Panc1 (cell line): ENCODE results near the gene GOLGA3. TPM values are rescaled to one million over a fixed set of nuclear protein-coding genes. Genes with fewer than 3 reads are reported as not detected.

Source experiments
- ATAC-seq: fragments of 200-7000 bp; cut with Tn5 transposase; 2 replicates; pipeline ENCODE4 v1.9.1; 2020; ENCODE audit warnings: mild to moderate bottlenecking, moderate library complexity
- BruUV-seq: library from RNA; stranded (reverse); fragments of 400-500 nt; replicated peaks from 2 replicates; lab custom pipeline; 2021; lab: Mats Ljungman, UMichigan
- CTCF ChIA-PET: fragments of 300-600 bp; sonication (Branson Sonifier 250); formaldehyde crosslinking; loops from one replicate; lab custom pipeline; 2022; ENCODE audit warnings: antibody characterized with exemption; lab: Charles Lee
- POLR2A ChIA-PET: fragments of 300-600 bp; sonication (Branson Sonifier 250); formaldehyde crosslinking; loops from one replicate; lab custom pipeline; 2022; ENCODE audit warnings: antibody characterized with exemption; lab: Charles Lee
- DNase-seq: peaks from one replicate; pipeline ENCODE4 v3.0.0-alpha.2; 2010; ENCODE audit warnings: low read depth, low spot score
- H3K27ac ChIP-seq: 2 replicates; pipeline ENCODE4 v1.5.1; 2011; ENCODE audit warnings: mild to moderate bottlenecking, low read length, inconsistent platforms
- H3K27me3 ChIP-seq: fragments of 200-500 bp; sonication (Bioruptor generic); 2 replicates; pipeline ENCODE4 v1.6.0; 2014; ENCODE audit warnings: low read length, inconsistent platforms; ENCODE audit not compliant: control insufficient read depth, insufficient read depth
- H3K36me3 ChIP-seq: fragments of 200-500 bp; sonication (Bioruptor generic); 2 replicates; pipeline ENCODE4 v1.5.1; 2014; ENCODE audit warnings: inconsistent platforms, mild to moderate bottlenecking, low read length, moderate library complexity; ENCODE audit not compliant: control insufficient read depth, insufficient read depth
- H3K4me1 ChIP-seq: 2 replicates; pipeline ENCODE4 v1.5.1; 2011; ENCODE audit warnings: inconsistent platforms, mild to moderate bottlenecking, low read length, moderate library complexity; ENCODE audit not compliant: control insufficient read depth, insufficient read depth
- H3K4me3 ChIP-seq, 2 experiments: 2 replicates each; pipeline ENCODE4 v1.5.1; 2011 to 2012; ENCODE audit warnings: low read depth in 2 of 2, low read length in 2 of 2, mild to moderate bottlenecking in 2 of 2, inconsistent platforms in 1 of 2, moderate library complexity in 1 of 2
- H3K9me3 ChIP-seq: fragments of 200-500 bp; sonication (Bioruptor generic); 2 replicates; pipeline ENCODE4 v1.5.1; 2014; ENCODE audit warnings: low read depth, mild to moderate bottlenecking, inconsistent platforms, low read length, moderate library complexity; ENCODE audit not compliant: control insufficient read depth, insufficient read depth
- POLR2AphosphoS5 ChIP-seq: IDR thresholded peaks from 2 replicates; pipeline ENCODE4 v1.6.1; 2012; ENCODE audit warnings: mild to moderate bottlenecking, low read depth, low read length, moderate library complexity
- SIN3A ChIP-seq: IDR thresholded peaks from 2 replicates; pipeline ENCODE4 v1.6.1; 2012; ENCODE audit warnings: low read depth, mild to moderate bottlenecking, low read length, moderate library complexity, borderline replicate concordance; ENCODE audit not compliant: insufficient read depth
- TCF7L2 ChIP-seq: IDR thresholded peaks from 2 replicates; pipeline ENCODE4 v1.6.1; 2011; ENCODE audit warnings: mild to moderate bottlenecking, low read depth, low read length, inconsistent platforms
- in situ Hi-C: cut with HindIII; loops from 2 replicates; pipeline ENCODE4 v1.10.0; 2016; ENCODE audit warnings: low sequenced_read_pairs, low pct_unique_long_range_greater_than_20kb
- intact Hi-C: fragments of 100-400 bp; cut with micrococcal nuclease; formaldehyde crosslinking; loops from one replicate; pipeline ENCODE4 v1.10.0; 2022; ENCODE audit not compliant: unreplicated experiment
- total RNA-seq: library from RNA; stranded (reverse); gene quantifications from one replicate; pipeline ENCODE4 v1.2.1, GENCODE V29; 2021; ENCODE audit not compliant: unreplicated experiment
- TF ChIP-seq, protein P1 (sequence below), 2 experiments: IDR thresholded peaks; 2 replicates each; pipeline ENCODE4 v1.6.1; 2011 to 2012; ENCODE audit warnings: low read depth in 2 of 2, control low read depth in 1 of 2, low read length in 1 of 2, mild to moderate bottlenecking in 1 of 2, moderate library complexity in 1 of 2; ENCODE audit not compliant: insufficient read depth in 1 of 2
- TF ChIP-seq, protein P2 (sequence below): fragments of 450-650 bp; IDR thresholded peaks from 2 replicates; pipeline ENCODE4 v1.5.1; 2017; ENCODE audit warnings: mild to moderate bottlenecking

Gene GOLGA3
- total RNA-seq, 1 experiment from 2014 or later, result 61.1 TPM

DNA sequence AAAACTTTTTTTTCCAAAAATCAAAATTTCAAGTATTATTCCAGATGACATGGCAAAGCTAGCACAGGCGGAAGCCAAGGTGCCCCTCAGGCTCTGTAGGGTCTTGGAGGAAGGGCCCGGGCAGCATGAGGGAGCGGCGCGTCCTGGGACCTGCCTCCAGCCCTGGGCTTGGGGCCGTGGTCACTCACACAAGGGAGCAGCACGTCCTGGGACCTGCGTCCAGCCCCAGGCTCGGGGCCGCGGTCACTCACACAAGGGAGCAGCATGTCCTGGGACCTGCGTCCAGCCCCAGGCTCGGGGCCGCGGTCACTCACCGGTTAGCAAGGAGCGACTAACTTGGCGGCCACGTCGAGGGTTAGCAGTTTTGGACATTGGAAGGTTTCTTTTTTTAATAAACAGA is 11.9 kb upstream of the GOLGA3 start:
- no peak for TF ChIP-seq POLR2AphosphoS5
- TF ChIP-seq, protein P1, sequence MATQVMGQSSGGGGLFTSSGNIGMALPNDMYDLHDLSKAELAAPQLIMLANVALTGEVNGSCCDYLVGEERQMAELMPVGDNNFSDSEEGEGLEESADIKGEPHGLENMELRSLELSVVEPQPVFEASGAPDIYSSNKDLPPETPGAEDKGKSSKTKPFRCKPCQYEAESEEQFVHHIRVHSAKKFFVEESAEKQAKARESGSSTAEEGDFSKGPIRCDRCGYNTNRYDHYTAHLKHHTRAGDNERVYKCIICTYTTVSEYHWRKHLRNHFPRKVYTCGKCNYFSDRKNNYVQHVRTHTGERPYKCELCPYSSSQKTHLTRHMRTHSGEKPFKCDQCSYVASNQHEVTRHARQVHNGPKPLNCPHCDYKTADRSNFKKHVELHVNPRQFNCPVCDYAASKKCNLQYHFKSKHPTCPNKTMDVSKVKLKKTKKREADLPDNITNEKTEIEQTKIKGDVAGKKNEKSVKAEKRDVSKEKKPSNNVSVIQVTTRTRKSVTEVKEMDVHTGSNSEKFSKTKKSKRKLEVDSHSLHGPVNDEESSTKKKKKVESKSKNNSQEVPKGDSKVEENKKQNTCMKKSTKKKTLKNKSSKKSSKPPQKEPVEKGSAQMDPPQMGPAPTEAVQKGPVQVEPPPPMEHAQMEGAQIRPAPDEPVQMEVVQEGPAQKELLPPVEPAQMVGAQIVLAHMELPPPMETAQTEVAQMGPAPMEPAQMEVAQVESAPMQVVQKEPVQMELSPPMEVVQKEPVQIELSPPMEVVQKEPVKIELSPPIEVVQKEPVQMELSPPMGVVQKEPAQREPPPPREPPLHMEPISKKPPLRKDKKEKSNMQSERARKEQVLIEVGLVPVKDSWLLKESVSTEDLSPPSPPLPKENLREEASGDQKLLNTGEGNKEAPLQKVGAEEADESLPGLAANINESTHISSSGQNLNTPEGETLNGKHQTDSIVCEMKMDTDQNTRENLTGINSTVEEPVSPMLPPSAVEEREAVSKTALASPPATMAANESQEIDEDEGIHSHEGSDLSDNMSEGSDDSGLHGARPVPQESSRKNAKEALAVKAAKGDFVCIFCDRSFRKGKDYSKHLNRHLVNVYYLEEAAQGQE (IDR thresholded peaks at IDR 0.05; ENCODE audit: insufficient read depth in 1 of 2, low read depth in 2 of 2, low read length in 1 of 2), result no peak
- TF ChIP-seq TCF7L2, result no peak
- no peak for TF ChIP-seq SIN3A
- TF ChIP-seq, protein P2, sequence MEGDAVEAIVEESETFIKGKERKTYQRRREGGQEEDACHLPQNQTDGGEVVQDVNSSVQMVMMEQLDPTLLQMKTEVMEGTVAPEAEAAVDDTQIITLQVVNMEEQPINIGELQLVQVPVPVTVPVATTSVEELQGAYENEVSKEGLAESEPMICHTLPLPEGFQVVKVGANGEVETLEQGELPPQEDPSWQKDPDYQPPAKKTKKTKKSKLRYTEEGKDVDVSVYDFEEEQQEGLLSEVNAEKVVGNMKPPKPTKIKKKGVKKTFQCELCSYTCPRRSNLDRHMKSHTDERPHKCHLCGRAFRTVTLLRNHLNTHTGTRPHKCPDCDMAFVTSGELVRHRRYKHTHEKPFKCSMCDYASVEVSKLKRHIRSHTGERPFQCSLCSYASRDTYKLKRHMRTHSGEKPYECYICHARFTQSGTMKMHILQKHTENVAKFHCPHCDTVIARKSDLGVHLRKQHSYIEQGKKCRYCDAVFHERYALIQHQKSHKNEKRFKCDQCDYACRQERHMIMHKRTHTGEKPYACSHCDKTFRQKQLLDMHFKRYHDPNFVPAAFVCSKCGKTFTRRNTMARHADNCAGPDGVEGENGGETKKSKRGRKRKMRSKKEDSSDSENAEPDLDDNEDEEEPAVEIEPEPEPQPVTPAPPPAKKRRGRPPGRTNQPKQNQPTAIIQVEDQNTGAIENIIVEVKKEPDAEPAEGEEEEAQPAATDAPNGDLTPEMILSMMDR, result no peak
- intact Hi-C loops, result no loop called here
- in situ Hi-C loops, result no loop called here
- TSS peak; percentile 82 for BruUV-seq
- no peaks in the 10 kb centered on the region for H3K4me1 ChIP-seq
- ATAC-seq (no peak), DNase-seq (no peak)
- no peaks in the 10 kb centered on the region for H3K27me3 ChIP-seq
- ChIA-PET POLR2A (no interaction called here), CTCF (no interaction called here)
- no peak overlapping the region for H3K4me3 ChIP-seq
- no peaks in the 10 kb centered on the region for H3K9me3 ChIP-seq
- H3K27ac ChIP-seq, result no peak overlapping the region
- H3K36me3 ChIP-seq, result peaks cover 10% of the 10 kb centered on the region

DNA sequence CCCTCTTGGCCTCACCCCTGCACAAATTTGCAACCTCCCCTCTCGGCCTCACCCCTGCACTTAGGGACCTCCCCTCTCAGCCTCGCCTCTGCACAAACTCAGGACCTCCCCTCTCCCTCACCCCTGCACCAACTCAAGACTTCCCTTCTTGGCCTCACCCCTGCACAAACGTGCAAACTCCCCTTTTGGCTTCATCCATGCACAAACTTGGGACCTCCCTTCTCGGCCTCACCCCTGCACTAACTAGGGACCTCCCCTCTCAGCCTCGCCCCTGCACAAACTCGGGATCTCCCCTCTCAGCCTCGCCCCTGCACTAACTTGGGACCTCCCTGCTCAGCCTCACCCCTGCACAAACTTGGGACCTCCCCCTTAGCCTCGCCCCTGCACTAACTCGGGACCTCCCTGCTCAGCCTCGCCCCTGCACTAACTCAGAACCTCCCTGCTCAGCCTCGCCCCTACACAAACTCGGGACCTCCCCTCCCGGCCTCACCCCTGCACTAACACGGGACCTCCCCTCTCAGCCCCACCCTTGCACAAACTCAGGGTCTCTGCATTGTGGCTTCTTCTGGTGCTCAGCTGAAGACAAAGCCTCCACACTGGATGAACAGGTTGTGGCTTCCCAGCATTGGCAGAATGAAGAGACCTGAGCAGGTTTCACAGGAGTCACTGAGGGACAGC is 11.0 kb upstream of the GOLGA3 start:
- CTCF ChIA-PET, result no interaction called here
- TF ChIP-seq SIN3A (no peak), POLR2AphosphoS5 (no peak), TCF7L2 (no peak)
- TF ChIP-seq, protein P1 (IDR thresholded peaks at IDR 0.05; ENCODE audit: insufficient read depth in 1 of 2, low read depth in 2 of 2, low read length in 1 of 2), result no peak
- TF ChIP-seq, protein P2, result no peak

More for the DNA sequence above, 11.0 kb upstream of the GOLGA3 start:
- BruUV-seq, result no TSS peak
- Histone ChIP-seq H3K4me3 (no peak overlapping the region), H3K9me3 (no peaks in the 10 kb centered on the region), H3K27me3 (no peaks in the 10 kb centered on the region), H3K27ac (no peak overlapping the region), H3K36me3 (peaks cover 10% of the 10 kb centered on the region), H3K4me1 (no peaks in the 10 kb centered on the region)
- DNase-seq, result no peak
- POLR2A ChIA-PET, result no interaction called here
- intact Hi-C loops, result no loop called here
- no peak for ATAC-seq
- in situ Hi-C loops, result no loop called here
